HEK293 (cell line): ENCODE results near the gene CDT1.

Experiments
- CTCF ChIP-seq: fragments of 450-650 bp; formaldehyde crosslinking; IDR thresholded peaks from 2 replicates; pipeline ENCODE4 v1.5.1; 2016; ENCODE audit warnings: missing biosample characterization, missing genetic modification characterization
- GFI1B ChIP-seq: fragments of 450-650 bp; formaldehyde crosslinking; IDR thresholded peaks from 2 replicates; pipeline ENCODE4 v1.5.1; 2016; ENCODE audit warnings: missing biosample characterization, missing genetic modification characterization
- PBX3 ChIP-seq: sonication (generic); formaldehyde crosslinking; IDR thresholded peaks from 2 replicates; pipeline ENCODE4 v1.8.1; 2022; ENCODE audit warnings: mild to moderate bottlenecking, moderate library complexity, missing genetic modification reagents
- PRDM10 ChIP-seq: fragments of 450-650 bp; formaldehyde crosslinking; IDR thresholded peaks from 2 replicates; pipeline ENCODE4 v1.5.1; 2016; ENCODE audit warnings: missing biosample characterization, missing genetic modification characterization
- REST ChIP-seq: fragments of 450-650 bp; formaldehyde crosslinking; IDR thresholded peaks from 2 replicates; pipeline ENCODE4 v1.5.1; 2016; ENCODE audit warnings: missing biosample characterization, missing genetic modification characterization
- SALL2 ChIP-seq: fragments of 450-650 bp; formaldehyde crosslinking; IDR thresholded peaks from 2 replicates; pipeline ENCODE4 v1.5.0; 2017; ENCODE audit warnings: missing biosample characterization, mild to moderate bottlenecking, missing genetic modification characterization, borderline replicate concordance
- ZNF274 ChIP-seq, 2 experiments: fragments of 200-500 bp in 1 of 2; fragments of 450-650 bp in 1 of 2; sonication (Bioruptor generic) in 1 of 2; formaldehyde crosslinking in 1 of 2; IDR thresholded peaks; 2 replicates each; pipeline versions ENCODE4 v1.5.1 to v1.6.1; 2014 to 2016; ENCODE audit warnings: borderline replicate concordance in 1 of 2, inconsistent platforms in 1 of 2, low read length in 1 of 2, missing biosample characterization in 1 of 2, missing genetic modification characterization in 1 of 2
- ZSCAN18 ChIP-seq: fragments of 450-650 bp; formaldehyde crosslinking; IDR thresholded peaks from 2 replicates; pipeline ENCODE4 v1.5.1; 2016; ENCODE audit warnings: missing biosample characterization, missing genetic modification characterization

- TF ChIP-seq ZSCAN18, result no peak
- no peak for TF ChIP-seq CTCF (tag by site-specific recombination)
- TF ChIP-seq ZNF274 (IDR thresholded peaks at IDR 0.05; ENCODE audit: low read length), result no peak
- no peak for TF ChIP-seq ZNF274 (tag by site-specific recombination; IDR thresholded peaks at IDR 0.05; ENCODE audit: borderline replicate concordance)
- TF ChIP-seq REST (tag by site-specific recombination), result no peak
- TF ChIP-seq GFI1B (tag by site-specific recombination), result no peak
- no peak for TF ChIP-seq PBX3 (CRISPR knock-in tag)
- TF ChIP-seq PRDM10 (tag by site-specific recombination), result no peak
- TF ChIP-seq SALL2 (tag by site-specific recombination), result no peak
Measured at GRCh38 chr16:88822281-88823040, 18.9 kb downstream of the CDT1 start.
